ENCODE data around the gene PRAC2. TPM values are rescaled to one million over a fixed set of nuclear protein-coding genes. Genes with fewer than 3 reads are reported as not detected.

PRAC2 gene
- total RNA-seq = not detected

DNA sequence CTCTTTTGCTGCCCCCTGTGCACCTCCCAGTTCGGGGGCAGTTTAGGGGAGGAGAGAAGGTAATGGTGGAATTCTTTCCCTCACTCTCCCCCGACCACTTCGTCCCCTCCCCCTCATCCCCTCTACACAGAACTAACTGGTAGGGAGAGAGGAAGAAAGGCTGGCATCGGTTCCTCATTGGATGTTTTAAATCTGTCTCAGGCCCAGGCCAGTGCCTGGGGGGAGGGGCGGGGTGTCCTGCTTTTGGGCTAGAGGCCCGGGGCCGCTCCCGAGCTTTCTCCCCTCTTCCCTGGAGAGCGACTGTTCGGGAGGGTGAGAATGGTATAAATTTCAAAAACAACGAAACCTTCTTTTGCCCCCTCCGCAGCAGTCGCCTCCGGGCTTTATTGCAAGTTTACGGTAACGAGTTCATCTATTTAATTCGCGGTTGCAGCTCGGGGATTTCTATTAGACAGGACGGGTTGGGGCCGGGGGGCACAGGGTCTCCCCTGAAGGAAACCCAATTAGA is at the start of gene PRAC2:
PRAC2 (plus strand) TSS at position 271 of the 508 bp plus-strand sequence. CDS start 1,226 bp downstream, outside the sequence.
- H3K36me3 ChIP-seq = no peaks in the 10 kb centered on the region
- no peak for TF ChIP-seq POLR2A (IDR thresholded peaks at IDR 0.05)
- TF ChIP-seq, protein P1, sequence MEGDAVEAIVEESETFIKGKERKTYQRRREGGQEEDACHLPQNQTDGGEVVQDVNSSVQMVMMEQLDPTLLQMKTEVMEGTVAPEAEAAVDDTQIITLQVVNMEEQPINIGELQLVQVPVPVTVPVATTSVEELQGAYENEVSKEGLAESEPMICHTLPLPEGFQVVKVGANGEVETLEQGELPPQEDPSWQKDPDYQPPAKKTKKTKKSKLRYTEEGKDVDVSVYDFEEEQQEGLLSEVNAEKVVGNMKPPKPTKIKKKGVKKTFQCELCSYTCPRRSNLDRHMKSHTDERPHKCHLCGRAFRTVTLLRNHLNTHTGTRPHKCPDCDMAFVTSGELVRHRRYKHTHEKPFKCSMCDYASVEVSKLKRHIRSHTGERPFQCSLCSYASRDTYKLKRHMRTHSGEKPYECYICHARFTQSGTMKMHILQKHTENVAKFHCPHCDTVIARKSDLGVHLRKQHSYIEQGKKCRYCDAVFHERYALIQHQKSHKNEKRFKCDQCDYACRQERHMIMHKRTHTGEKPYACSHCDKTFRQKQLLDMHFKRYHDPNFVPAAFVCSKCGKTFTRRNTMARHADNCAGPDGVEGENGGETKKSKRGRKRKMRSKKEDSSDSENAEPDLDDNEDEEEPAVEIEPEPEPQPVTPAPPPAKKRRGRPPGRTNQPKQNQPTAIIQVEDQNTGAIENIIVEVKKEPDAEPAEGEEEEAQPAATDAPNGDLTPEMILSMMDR (IDR thresholded peaks at IDR 0.05 in 4 of 5, conservative IDR thresholded peaks at IDR 0.05 in 1 of 5) = no peak
- H3K9me3 ChIP-seq = no peaks in the 10 kb centered on the region
- in situ Hi-C loops (cut with MboI; ENCODE audit: low sequenced_read_pairs in 4 of 4) = loop anchor here in 2 of 4 donors (10.0 to 25.0 kb wide), 2 partner anchors 162 to 314 kb away; no protein-coding TSS in a partner anchor
- peaks cover 0 to 24% of the 10 kb centered on the region in 2 donors for H3K4me1 ChIP-seq
- no peak for DNase-seq
- intact Hi-C loops (cut with DNase I; ENCODE audit: low total_unique reads) = no loop called here
- H3K4me3 ChIP-seq = no peak within 1 kb of the TSS
- no peak for ATAC-seq
- H3K27me3 ChIP-seq = peaks cover 99 to 100% (median 100%) of the 10 kb centered on the region in 3 donors
- no peak within 1 kb of the TSS for H3K27ac ChIP-seq

DNA sequence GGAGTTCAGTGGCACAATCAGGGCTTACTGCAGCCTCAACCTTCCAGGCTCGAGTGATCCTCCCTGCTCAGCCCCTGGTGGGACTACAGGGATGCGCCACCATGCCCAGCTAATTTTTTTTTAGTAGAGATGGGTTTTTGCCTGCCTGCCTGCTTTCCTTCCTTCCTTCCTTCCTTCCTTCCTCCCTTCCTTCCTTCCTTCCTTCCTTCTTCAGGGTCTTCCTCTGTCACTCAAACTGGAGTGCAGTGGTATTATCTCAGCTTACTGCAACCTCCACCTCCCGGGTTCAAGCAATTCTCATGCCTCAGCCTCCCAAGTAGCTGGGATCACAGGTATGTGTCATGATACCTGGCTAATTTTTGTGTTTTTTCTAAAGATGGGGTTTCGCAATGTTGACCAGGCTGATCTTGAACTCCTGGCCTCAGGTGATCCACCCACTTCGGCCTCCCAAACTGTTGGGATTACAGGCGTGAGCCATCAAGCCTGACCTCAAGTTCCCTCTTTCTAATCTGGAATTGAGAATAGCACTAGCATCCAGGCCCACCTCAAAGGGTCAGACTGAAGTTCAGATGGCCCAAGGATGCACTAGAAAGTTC is 45.9 kb upstream of the PRAC2 start:
- H3K36me3 ChIP-seq = no peaks in the 10 kb centered on the region
- peaks cover 5 to 26% (median 10%) of the 10 kb centered on the region in 3 donors for H3K27me3 ChIP-seq
- no peak for DNase-seq
- peaks cover 0 to 4% of the 10 kb centered on the region in 2 donors for H3K4me1 ChIP-seq
- in situ Hi-C loops (cut with MboI; ENCODE audit: low sequenced_read_pairs in 4 of 4) (loop anchor here in 3 of 4 donors (5.0 to 10.0 kb wide), 3 partner anchors 108 to 208 kb away; no protein-coding TSS in a partner anchor), intact Hi-C loops (cut with DNase I; ENCODE audit: low total_unique reads) (loop anchor here (5.0 kb wide), 1 partner anchor 355 kb away; no protein-coding TSS in a partner anchor)
- TF ChIP-seq POLR2A (IDR thresholded peaks at IDR 0.05) = no peak
- TF ChIP-seq, protein P1 (IDR thresholded peaks at IDR 0.05 in 4 of 5, conservative IDR thresholded peaks at IDR 0.05 in 1 of 5) = no peak
- H3K27ac ChIP-seq = no peak overlapping the region
- H3K9me3 ChIP-seq = no peaks in the 10 kb centered on the region
- H3K4me3 ChIP-seq = no peak overlapping the region
- no peak for ATAC-seq

DNA sequence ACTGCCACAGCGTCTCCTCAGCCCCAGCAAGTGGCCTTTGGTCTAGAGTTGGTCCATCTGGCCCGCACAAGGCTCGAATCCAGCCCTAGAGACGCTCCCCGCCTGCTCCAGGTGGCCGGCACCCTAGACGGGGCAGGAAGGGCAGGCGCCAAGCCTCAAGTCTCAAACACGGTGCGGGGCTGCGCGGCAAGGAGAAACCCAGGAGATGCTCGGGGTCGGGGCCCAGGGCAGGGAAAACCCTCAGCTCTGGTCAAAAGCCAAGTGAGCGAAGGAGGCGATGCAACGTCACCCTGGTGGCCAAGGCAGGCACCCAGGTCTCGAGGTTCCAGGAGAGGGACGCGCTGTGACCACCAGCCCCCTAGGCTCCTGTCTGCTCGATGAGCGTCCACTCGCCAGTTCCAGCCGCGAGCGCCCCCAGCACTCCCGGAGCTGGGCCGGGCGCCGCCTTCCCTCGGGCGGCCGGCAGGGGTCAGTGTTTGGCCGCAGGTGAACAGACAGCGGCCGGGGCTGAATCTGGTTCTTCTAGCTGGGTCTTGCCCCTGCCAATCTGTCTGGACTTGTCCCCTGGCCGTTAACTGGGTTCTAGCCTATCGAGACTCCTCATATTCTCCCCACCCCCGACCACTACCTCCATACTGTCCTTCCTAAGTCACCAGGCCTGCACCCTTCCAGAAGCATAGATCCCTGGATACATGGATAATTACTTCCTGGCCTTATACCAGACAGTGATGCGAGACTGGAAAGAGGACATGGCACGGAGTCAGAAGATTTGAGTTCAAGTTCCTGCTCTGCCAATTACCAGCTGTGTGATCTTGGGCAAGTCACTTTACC is 44.6 kb upstream of the PRAC2 start:
- TF ChIP-seq, protein P1 (IDR thresholded peaks at IDR 0.05 in 4 of 5, conservative IDR thresholded peaks at IDR 0.05 in 1 of 5) = peak; percentile 64 to 93 (median 84)
- TF ChIP-seq POLR2A (IDR thresholded peaks at IDR 0.05) = no peak
- peak; percentile 7 to 29 for DNase-seq
- H3K4me3 ChIP-seq = no peak overlapping the region
- no peaks in the 10 kb centered on the region for H3K36me3 ChIP-seq
- intact Hi-C loops (cut with DNase I; ENCODE audit: low total_unique reads) (loop anchor here (5.0 kb wide), 1 partner anchor 354 kb away; no protein-coding TSS in a partner anchor), in situ Hi-C loops (cut with MboI; ENCODE audit: low sequenced_read_pairs in 4 of 4) (loop anchor here in 3 of 4 donors (5.0 to 10.0 kb wide), 3 partner anchors 106 to 206 kb away; no protein-coding TSS in a partner anchor)
- H3K27me3 ChIP-seq = peaks cover 5 to 20% (median 10%) of the 10 kb centered on the region in 3 donors
- H3K9me3 ChIP-seq = no peaks in the 10 kb centered on the region
- no peak overlapping the region for H3K27ac ChIP-seq
- H3K4me1 ChIP-seq = peaks cover 0 to 4% of the 10 kb centered on the region in 2 donors
- ATAC-seq = peak; percentile 39 to 71

DNA sequence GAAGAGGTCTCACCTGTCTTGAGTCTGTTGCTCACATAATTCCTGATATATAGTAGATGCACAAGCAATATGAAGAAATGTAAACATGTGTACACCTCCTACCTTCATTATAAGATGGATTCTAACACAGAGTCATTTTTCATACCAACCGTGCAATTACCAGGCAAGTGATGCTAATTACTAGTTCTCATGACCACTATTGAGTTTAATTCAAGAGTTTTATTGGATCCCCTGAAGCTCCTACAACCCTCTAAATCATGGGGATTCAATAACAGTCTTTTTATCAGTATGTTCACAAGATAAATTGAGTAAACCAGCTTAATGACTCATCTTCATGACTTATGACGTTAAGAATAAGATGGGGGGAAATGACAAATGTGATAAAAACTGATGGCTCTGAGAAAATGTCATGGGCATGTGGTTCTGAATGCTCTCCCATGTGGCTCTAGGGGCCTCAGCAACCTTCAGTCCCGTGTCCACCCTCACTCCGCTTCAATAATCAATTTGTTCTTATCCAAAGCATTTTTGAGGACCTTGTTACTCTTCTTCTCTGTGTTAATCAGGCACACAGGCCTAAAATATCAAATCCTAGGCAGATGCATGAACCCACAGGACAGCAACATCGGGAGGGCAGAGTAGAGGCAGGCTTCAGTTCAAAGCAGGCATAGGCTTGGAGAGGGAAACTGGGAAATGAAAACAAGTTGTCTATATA is 43.4 kb upstream of the PRAC2 start:
- Histone ChIP-seq H3K4me1 (peaks cover 0 to 4% of the 10 kb centered on the region in 2 donors), H3K4me3 (no peak overlapping the region), H3K9me3 (no peaks in the 10 kb centered on the region), H3K27ac (no peak overlapping the region), H3K27me3 (peaks cover 5 to 16% (median 10%) of the 10 kb centered on the region in 3 donors), H3K36me3 (no peaks in the 10 kb centered on the region)
- intact Hi-C loops (cut with DNase I; ENCODE audit: low total_unique reads) (loop anchor here (5.0 kb wide), 1 partner anchor 353 kb away; no protein-coding TSS in a partner anchor), in situ Hi-C loops (cut with MboI; ENCODE audit: low sequenced_read_pairs in 4 of 4) (loop anchor here (5.0 to 10.0 kb wide), 4 partner anchors 105 to 205 kb away; no protein-coding TSS in a partner anchor)
- TF ChIP-seq, protein P1 (IDR thresholded peaks at IDR 0.05 in 4 of 5, conservative IDR thresholded peaks at IDR 0.05 in 1 of 5) = no peak
- TF ChIP-seq POLR2A (IDR thresholded peaks at IDR 0.05) = no peak
- ATAC-seq (no peak), DNase-seq (no peak)
